BLaER1 (cell line): ENCODE results near the gene MYH7.
"Not testable (repeated sequence)": the region's sequence is repeated elsewhere in the genome, so short reads cannot be mapped to it uniquely, and the experiment has no call there.

Experiments used
- H3K27ac ChIP-seq: shearing (Covaris generic); formaldehyde crosslinking; 2 replicates; pipeline ENCODE4 v1.8.1; 2022
- H3K27me3 ChIP-seq: shearing (Covaris generic); formaldehyde crosslinking; 2 replicates; pipeline ENCODE4 v1.8.1; 2022
- H3K36me3 ChIP-seq: shearing (Covaris generic); formaldehyde crosslinking; 2 replicates; pipeline ENCODE4 v1.8.1; 2022
- H3K4me1 ChIP-seq: shearing (Covaris generic); formaldehyde crosslinking; 2 replicates; pipeline ENCODE4 v1.8.1; 2022
- H3K4me2 ChIP-seq: shearing (Covaris generic); formaldehyde crosslinking; 2 replicates; pipeline ENCODE4 v1.8.1; 2022
- H3K4me3 ChIP-seq: shearing (Covaris generic); formaldehyde crosslinking; 2 replicates; pipeline ENCODE4 v1.8.1; 2022
- H3K9ac ChIP-seq: shearing (Covaris generic); formaldehyde crosslinking; 2 replicates; pipeline ENCODE4 v1.8.1; 2022
- H3K9me3 ChIP-seq: shearing (Covaris generic); formaldehyde crosslinking; 2 replicates; pipeline ENCODE4 v1.8.1; 2022
- H4K20me1 ChIP-seq: shearing (Covaris generic); formaldehyde crosslinking; 2 replicates; pipeline ENCODE4 v1.8.1; 2022
- Cebpa-rat ChIP-seq: shearing (Covaris generic); IDR thresholded peaks from 2 replicates; pipeline ENCODE4 v1.8.1; 2022

The MYH7 gene

DNA sequence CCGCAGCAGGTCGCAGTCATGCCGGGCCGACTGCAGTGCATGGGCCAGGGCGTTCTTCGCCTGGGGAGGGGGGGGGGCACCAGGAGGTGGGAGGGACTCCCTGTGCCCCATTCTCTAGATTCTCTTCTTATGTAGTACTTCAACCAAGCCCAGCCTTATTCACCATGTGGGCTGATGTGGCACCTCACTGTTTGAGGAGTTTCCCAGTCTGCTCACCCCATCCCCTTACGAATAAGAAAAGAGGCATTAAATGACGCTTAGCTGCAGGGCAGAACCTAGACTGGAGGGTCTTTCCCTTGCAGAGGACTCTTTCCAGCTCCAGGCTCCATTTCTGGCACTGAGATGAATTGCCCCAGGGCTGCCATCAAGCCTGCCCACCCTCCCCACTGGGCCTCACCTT lies 46.5 kb downstream of the MYH7 start:
- no peak overlapping the region for H3K4me3 ChIP-seq
- no peak overlapping the region for H3K9ac ChIP-seq
- no peaks in the 10 kb centered on the region for H3K9me3 ChIP-seq
- H3K27ac ChIP-seq: no peak overlapping the region
- no peak for TF ChIP-seq Cebpa-rat
- H3K4me1 ChIP-seq: no peaks in the 10 kb centered on the region
- H3K4me2 ChIP-seq: no peak overlapping the region
- H4K20me1 ChIP-seq: no peaks in the 10 kb centered on the region
- no peaks in the 10 kb centered on the region for H3K27me3 ChIP-seq
- no peaks in the 10 kb centered on the region for H3K36me3 ChIP-seq

DNA sequence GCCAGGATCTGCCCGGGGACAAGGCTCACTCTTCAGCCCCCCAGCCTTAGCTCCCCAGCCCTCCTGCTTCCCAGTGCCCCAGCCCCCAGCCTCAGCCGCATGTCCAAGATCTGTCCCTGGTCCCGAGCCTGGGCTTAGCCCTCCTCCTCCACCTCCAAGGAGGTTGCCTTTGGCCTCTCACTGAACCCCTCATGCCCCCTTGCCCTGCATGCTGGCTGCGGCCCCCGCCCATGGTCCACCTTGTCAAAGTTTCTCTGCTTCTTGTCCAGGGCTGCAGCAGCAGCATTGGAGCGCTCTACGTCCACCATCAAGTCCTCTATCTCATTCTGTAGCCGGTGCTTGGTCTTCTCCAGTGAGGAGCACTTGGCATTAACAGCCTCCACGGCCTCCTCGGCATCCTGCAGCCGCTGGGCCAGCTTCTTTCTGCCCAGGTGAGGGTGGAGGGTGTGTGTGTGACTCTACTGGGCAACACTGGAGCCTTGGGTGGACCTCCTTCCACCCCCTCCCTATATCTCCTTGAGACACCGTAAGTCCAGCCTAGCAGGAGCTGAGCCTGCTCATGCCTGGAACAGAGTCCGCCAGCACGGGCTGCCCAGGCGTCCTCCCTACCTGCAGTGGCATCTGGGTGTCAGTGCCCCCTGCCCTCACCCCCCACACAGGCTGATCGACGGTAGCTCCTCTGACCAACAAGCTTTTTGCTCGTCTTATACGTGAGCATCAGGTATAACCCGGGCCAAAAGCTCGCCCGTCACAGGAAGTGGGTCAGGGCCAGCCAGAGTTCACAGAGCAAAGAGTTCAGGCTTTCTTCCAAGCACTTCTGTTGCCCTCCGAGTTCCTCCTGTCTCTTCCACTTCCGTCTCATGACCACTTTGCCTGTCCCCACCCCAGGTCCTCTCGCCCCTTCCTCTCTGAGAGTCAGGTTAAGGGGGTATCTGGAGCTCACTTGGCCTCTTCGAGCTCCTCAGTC lies 47.3 kb downstream of the MYH7 start:
- H3K4me3 ChIP-seq: no peak overlapping the region
- no peaks in the 10 kb centered on the region for H3K27me3 ChIP-seq
- no peaks in the 10 kb centered on the region for H3K9me3 ChIP-seq
- H3K9ac ChIP-seq: no peak overlapping the region
- H3K4me1 ChIP-seq: no peaks in the 10 kb centered on the region
- no peaks in the 10 kb centered on the region for H4K20me1 ChIP-seq
- TF ChIP-seq Cebpa-rat: no peak
- H3K27ac ChIP-seq: no peak overlapping the region
- H3K4me2 ChIP-seq: no peak overlapping the region
- no peaks in the 10 kb centered on the region for H3K36me3 ChIP-seq

DNA sequence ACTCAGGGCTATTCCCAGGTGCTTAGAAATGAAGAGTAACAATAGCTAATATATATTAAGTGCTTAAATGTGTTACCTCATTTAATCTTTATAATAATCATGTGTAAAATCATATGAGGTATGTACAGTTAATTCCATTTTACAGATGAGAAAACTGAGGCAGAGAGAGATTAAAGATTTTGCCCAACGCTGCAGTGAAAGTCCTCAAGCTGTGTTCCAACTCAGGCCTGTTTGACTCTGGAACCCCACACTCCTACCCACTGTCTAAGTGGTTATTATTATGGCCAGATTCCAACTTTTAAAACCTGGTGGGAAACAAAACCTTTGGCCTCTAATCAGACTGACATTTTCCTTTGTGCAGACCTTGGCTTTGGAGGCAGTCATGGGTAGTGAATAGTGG lies 48.5 kb downstream of the MYH7 start:
- H3K4me3 ChIP-seq: no peak overlapping the region
- H4K20me1 ChIP-seq: no peaks in the 10 kb centered on the region
- no peak overlapping the region for H3K9ac ChIP-seq
- TF ChIP-seq Cebpa-rat: no peak
- no peaks in the 10 kb centered on the region for H3K9me3 ChIP-seq
- H3K36me3 ChIP-seq: no peaks in the 10 kb centered on the region
- no peak overlapping the region for H3K27ac ChIP-seq
- no peak overlapping the region for H3K4me2 ChIP-seq
- 0 out of 2 replicates have a peak, but pooled peaks cover 6% of the 10 kb centered on the region for H3K27me3 ChIP-seq
- H3K4me1 ChIP-seq: peaks cover 9% of the 10 kb centered on the region

DNA sequence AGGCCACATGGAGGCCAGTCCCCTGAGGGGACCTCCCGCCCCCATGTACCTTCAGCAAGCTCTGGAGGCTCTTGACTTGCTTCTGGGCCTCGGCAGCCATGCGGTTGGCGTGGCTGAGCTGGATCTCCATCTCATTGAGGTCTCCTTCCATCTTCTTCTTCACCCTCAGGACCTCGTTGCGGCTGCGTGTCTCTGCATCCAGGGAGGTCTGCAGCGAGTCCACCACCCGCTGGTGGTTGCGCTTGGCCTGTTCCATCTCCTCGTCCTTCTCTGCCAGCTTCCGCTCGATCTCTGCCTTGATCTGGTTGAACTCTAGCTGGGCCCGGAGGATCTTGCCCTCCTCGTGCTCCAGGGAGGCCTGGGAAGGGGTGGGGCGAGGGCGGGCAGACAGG lies 49.2 kb downstream of the MYH7 start:
- not testable (repeated sequence) for H3K27me3 ChIP-seq, H3K36me3 ChIP-seq, H3K9ac ChIP-seq, H3K4me3 ChIP-seq, H4K20me1 ChIP-seq, H3K27ac ChIP-seq, H3K4me2 ChIP-seq, H3K9me3 ChIP-seq
- H3K4me1 ChIP-seq: peaks cover 16% of the 10 kb centered on the region

DNA sequence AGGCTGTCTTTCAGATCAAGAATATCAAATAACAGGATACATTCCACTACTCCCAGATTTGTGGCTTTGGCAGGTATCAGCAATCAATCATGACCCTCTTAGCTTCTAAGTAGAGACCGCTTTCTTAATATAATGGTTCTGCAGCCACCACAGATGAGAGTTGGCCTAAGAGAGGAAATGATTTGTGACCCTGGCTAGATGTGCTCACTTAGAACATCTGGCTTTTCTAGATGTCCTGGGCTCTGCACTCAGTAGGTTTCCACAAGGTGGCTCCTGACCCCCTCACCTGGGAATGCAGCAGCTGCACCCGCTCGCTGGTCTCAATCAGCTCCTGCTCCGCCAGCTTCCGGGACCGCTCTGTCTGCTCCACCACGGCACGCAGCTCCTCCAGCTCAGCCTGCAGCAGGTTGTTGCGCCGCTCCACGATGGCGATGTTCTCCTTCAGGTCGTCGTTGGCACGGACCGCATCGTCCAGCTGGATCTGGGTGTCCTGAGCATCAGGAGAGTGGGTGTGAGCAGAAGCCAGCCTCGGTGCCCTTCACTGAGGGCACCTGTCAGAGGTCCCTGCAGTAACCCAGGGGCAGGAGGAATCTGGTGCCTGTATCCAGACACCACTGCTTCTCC lies 49.7 kb downstream of the MYH7 start:
- Histone ChIP-seq H3K4me2 (no peak overlapping the region), H3K27ac (no peak overlapping the region), H3K9me3 (no peaks in the 10 kb centered on the region), H4K20me1 (no peaks in the 10 kb centered on the region), H3K4me1 (peaks cover 20% of the 10 kb centered on the region), H3K36me3 (no peaks in the 10 kb centered on the region), H3K27me3 (peaks cover 6% of the 10 kb centered on the region; the same call in 1 of the 2 replicates), H3K4me3 (no peak overlapping the region), H3K9ac (no peak overlapping the region)
- no peak for TF ChIP-seq Cebpa-rat

DNA sequence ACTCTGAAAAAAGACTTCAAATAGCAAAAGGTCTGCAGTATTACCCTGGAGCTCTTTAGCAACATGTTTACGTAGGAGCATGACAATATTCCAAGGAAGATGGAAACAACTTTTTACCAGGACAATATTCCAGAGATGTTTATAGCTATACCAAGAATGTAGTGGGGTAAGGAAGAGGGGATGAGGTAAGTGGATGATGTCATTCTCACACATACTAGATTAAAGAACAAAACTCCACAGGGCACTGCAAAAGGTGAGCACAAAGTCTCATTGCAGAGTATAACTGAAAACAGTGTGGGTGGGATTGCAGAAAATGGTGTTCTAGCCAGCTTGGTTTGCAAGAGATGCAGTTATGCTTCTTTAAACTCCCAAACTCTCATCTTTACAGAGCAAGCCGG lies 50.2 kb downstream of the MYH7 start:
- H3K36me3 ChIP-seq: no peaks in the 10 kb centered on the region
- H3K4me3 ChIP-seq: no peak overlapping the region
- H3K9me3 ChIP-seq: no peaks in the 10 kb centered on the region
- peaks cover 6% of the 10 kb centered on the region; the same call in 1 of the 2 replicates for H3K27me3 ChIP-seq
- H3K9ac ChIP-seq: no peak overlapping the region
- no peak overlapping the region for H3K4me2 ChIP-seq
- no peak for TF ChIP-seq Cebpa-rat
- H3K27ac ChIP-seq: no peak overlapping the region
- no peaks in the 10 kb centered on the region for H4K20me1 ChIP-seq
- peaks cover 20% of the 10 kb centered on the region for H3K4me1 ChIP-seq

DNA sequence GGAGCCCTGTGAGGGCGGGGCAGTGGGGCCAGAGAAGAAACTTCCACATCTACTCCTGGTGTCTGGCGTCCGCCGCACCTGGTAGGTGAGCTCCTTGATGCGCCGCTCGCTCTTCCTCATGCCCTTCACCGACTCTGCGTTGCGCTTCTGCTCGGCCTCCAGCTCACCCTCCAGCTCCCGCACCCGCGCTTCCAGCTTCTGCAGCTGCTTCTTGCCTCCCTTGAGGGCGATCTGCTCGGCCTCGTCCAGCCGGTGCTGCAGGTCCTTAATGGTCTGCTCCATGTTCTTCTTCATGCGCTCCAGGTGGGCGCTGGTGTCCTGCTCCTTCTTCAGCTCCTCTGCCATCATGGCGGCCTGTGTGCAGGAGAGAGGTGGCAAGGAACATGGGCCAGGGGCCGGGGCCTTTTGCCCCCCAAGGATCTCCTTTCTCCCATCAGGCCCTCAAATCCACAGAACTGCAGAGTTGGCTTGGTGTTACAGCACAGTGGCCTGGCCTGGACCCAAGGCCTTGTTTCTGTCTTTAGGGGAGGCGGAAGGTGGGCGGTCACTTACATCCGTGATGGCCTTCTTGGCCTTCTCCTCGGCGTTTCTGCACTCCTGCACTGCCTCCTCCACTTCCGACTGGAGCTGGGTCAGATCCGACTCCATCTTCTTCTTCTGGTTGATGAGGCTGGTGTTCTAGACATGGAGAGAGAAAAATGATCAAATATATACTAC lies 50.9 kb downstream of the MYH7 start:
- Histone ChIP-seq H3K9me3 (no peaks in the 10 kb centered on the region), H3K4me2 (no peak overlapping the region), H4K20me1 (no peaks in the 10 kb centered on the region), H3K4me3 (no peak overlapping the region), H3K4me1 (peaks cover 28% of the 10 kb centered on the region), H3K9ac (no peak overlapping the region), H3K27me3 (peaks cover 6% of the 10 kb centered on the region; the same call in 1 of the 2 replicates), H3K27ac (no peak overlapping the region), H3K36me3 (no peaks in the 10 kb centered on the region)
- no peak for TF ChIP-seq Cebpa-rat

DNA sequence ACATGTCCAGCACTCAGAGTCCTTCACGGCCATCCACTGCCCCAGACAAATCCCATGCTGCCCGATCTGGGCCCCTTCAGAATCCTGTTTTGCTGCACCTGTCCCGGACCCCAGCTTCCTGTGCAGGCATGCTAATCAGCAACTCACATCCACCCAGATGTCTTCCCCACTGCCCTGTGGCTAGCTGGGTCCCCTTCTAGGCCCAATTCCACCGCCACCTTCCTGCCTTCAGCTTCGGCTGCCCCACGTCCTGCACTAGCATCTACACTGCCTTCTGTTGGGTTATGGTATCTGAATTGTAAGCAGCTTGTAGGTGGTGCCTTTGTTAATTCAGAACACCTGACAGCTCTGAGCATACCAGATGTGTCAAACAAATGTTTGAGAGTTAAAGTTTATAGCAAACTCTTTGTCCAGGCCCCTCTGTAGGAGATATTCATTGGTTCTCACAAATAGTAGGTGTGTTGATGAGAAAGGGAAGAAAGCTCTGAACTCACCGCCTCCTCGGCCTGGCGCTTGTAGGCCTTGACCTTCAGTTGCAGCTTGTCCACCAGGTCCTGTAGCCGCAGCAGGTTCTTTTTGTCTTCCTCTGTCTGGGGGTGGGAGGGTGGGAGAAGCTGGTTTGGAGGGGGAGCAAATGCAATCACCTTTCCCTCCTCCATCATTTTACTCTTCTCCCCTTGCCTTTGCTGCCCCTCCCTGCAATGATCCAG lies 52.6 kb downstream of the MYH7 start:
- peak overlapping the region; percentile 62 for H3K4me2 ChIP-seq
- TF ChIP-seq Cebpa-rat: no peak
- H3K4me3 ChIP-seq: no peak overlapping the region
- no peak overlapping the region for H3K27ac ChIP-seq
- H3K9ac ChIP-seq: no peak overlapping the region
- no peaks in the 10 kb centered on the region for H3K36me3 ChIP-seq
- peaks cover 6% of the 10 kb centered on the region; the same call in 1 of the 2 replicates for H3K27me3 ChIP-seq
- H4K20me1 ChIP-seq: no peaks in the 10 kb centered on the region
- peaks cover 43% of the 10 kb centered on the region for H3K4me1 ChIP-seq
- H3K9me3 ChIP-seq: no peaks in the 10 kb centered on the region

DNA sequence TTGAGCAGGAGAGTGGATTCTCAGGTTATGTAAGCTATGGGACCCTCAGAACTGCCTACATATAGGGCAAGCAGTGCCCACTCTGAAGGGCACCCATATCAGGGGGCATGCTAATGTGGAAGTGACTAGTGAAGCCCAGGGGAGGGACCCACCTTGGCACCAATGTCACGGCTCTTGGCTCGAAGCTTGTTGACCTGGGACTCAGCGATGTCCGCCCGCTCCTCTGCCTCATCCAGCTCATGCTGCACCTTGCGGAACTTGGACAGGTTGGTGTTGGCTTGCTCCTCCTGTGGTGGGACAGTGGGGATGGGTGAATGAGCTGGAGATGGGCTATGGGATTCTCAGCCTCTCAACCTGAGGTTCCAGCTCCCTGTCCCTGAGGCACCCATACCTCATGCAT lies 53.2 kb downstream of the MYH7 start:
- Histone ChIP-seq H3K9ac (no peak overlapping the region), H3K9me3 (no peaks in the 10 kb centered on the region), H3K36me3 (no peaks in the 10 kb centered on the region), H3K27ac (no peak overlapping the region), H3K4me3 (no peak overlapping the region), H3K27me3 (peaks cover 6% of the 10 kb centered on the region; the same call in 1 of the 2 replicates), H3K4me2 (peak overlapping the region; percentile 62), H3K4me1 (peaks cover 49% of the 10 kb centered on the region), H4K20me1 (no peaks in the 10 kb centered on the region)
- TF ChIP-seq Cebpa-rat: no peak
